Loucy (cell line): ENCODE results near the gene SLC39A9.

Experiments
- H2AFZ ChIP-seq: fragments of 200-600 bp; sonication (generic); 2 replicates; pipeline ENCODE4 v1.6.0; 2016; ENCODE audit warnings: antibody characterized with exemption, mild to moderate bottlenecking, low read length, moderate library complexity
- H3F3A ChIP-seq: fragments of 200-600 bp; 2 replicates; pipeline ENCODE4 v1.6.0; 2016; ENCODE audit warnings: antibody characterized with exemption, low read depth, mild to moderate bottlenecking
- H3K27me3 ChIP-seq: fragments of 200-600 bp; sonication (generic); 2 replicates; pipeline ENCODE4 v1.6.1; 2014; ENCODE audit warnings: low read length, mild to moderate bottlenecking; ENCODE audit not compliant: insufficient read depth, poor library complexity, severe bottlenecking
- H3K36me3 ChIP-seq: fragments of 200-600 bp; sonication (generic); 2 replicates; pipeline ENCODE4 v1.6.1; 2016; ENCODE audit warnings: low read length; ENCODE audit not compliant: insufficient read depth
- H3K4me1 ChIP-seq: fragments of 200-600 bp; sonication (generic); 2 replicates; pipeline ENCODE4 v1.5.1; 2014; ENCODE audit warnings: low read length, mild to moderate bottlenecking; ENCODE audit not compliant: insufficient read depth, poor library complexity, severe bottlenecking
- H3K4me2 ChIP-seq: fragments of 200-600 bp; sonication (generic); 2 replicates; pipeline ENCODE4 v1.6.0; 2014; ENCODE audit warnings: antibody characterized with exemption, low read length, low read depth, mild to moderate bottlenecking; ENCODE audit not compliant: poor library complexity, severe bottlenecking
- H3K4me3 ChIP-seq: fragments of 200-600 bp; sonication (generic); 2 replicates; pipeline ENCODE4 v1.5.1; 2014; ENCODE audit warnings: low read length, mild to moderate bottlenecking, mixed read lengths; ENCODE audit not compliant: poor library complexity, severe bottlenecking
- H3K79me2 ChIP-seq: fragments of 200-600 bp; sonication (generic); 2 replicates; pipeline ENCODE4 v1.6.1; 2014; ENCODE audit warnings: low read length; ENCODE audit not compliant: insufficient read depth
- H3K9ac ChIP-seq: fragments of 200-600 bp; sonication (generic); 2 replicates; pipeline ENCODE4 v1.6.0; 2014; ENCODE audit warnings: mild to moderate bottlenecking, low read depth, low read length, moderate library complexity; ENCODE audit not compliant: poor library complexity, severe bottlenecking
- H3K9me2 ChIP-seq: fragments of 200-600 bp; sonication (generic); replicated peaks from 2 replicates; pipeline ENCODE4 v1.6.1; 2016; ENCODE audit warnings: low read depth, low read length, mixed read lengths
- H3K9me3 ChIP-seq: fragments of 200-600 bp; sonication (generic); 2 replicates; pipeline ENCODE4 v1.6.1; 2014; ENCODE audit warnings: mild to moderate bottlenecking, antibody characterized with exemption, low read length, low read depth; ENCODE audit not compliant: insufficient read depth
- H4K20me1 ChIP-seq: fragments of 200-600 bp; sonication (generic); 2 replicates; pipeline ENCODE4 v1.6.0; 2014; ENCODE audit warnings: antibody characterized with exemption, low read length, mild to moderate bottlenecking; ENCODE audit not compliant: insufficient read depth, poor library complexity, severe bottlenecking
- CTCF ChIP-seq: fragments of 200-600 bp; sonication (generic); conservative IDR thresholded peaks from 2 replicates; pipeline ENCODE4 v1.5.1; 2014; ENCODE audit warnings: mild to moderate bottlenecking, antibody characterized with exemption, low read length
- EZH2phosphoT487 ChIP-seq: fragments of 200-600 bp; IDR thresholded peaks from 2 replicates; pipeline ENCODE4 v1.6.1; 2018; ENCODE audit warnings: antibody characterized with exemption, mild to moderate bottlenecking, moderate library complexity, borderline replicate concordance

The SLC39A9 gene

DNA sequence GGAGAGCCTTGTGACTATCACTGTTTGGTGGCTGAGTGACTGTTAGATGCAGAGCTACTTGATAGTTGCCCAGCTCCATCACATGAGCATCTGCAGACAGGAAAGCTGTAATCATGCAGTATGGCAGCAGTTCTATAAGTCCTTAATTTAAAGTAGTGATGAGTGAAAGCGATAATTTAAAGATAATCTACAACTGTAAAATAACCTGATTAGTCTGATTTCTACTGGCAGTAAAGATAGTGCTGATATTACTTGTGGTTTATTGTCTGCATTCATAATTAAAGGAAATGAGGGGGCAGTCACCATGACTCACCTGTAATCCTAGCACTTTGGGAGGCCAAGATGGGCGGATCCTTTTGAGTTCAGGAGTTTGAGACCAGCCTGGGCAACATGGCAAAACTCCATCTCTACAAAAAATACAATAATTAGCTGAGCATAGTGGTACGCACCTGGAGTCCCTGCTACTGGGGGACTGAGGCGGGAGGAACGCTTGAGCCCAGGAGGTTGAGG is 44.9 kb downstream of the SLC39A9 start:
- no peak overlapping the region for H2AFZ ChIP-seq
- no peaks in the 10 kb centered on the region for H3K27me3 ChIP-seq
- no peak overlapping the region for H3K9ac ChIP-seq
- no peaks in the 10 kb centered on the region for H3K9me2 ChIP-seq
- no peaks in the 10 kb centered on the region for H3K4me1 ChIP-seq
- TF ChIP-seq CTCF: no peak
- TF ChIP-seq EZH2phosphoT487: no peak
- no peaks in the 10 kb centered on the region for H4K20me1 ChIP-seq
- H3K79me2 ChIP-seq: no peaks in the 10 kb centered on the region
- peaks cover 36% of the 10 kb centered on the region for H3K36me3 ChIP-seq
- no peaks in the 10 kb centered on the region for H3K9me3 ChIP-seq
- H3F3A ChIP-seq: no peaks in the 10 kb centered on the region; the same call in 1 of the 2 replicates
- no peak overlapping the region for H3K4me2 ChIP-seq
- no peak overlapping the region for H3K4me3 ChIP-seq

DNA sequence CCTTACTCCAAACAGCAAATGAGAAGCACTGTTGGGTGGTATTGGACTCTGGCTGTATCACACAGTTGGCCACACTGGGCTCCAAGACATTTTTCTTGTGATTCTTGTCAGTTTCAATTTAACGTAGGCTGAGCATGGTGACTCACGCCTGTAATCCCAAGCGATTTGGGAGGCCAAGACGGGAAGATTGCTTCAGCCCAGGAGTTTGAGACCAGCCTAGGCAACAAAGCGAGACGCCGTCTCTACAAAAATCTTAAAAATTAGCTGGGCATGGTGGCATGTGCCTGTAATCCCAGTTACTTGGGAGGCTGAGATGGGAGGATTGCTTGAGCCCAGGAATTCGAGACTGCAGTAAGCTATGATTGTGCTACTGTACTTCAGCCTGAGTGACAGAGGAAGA is 50.7 kb downstream of the SLC39A9 start:
- Histone ChIP-seq H3F3A (no peaks in the 10 kb centered on the region), H4K20me1 (no peaks in the 10 kb centered on the region), H3K27me3 (no peaks in the 10 kb centered on the region), H3K9me3 (no peaks in the 10 kb centered on the region), H3K4me3 (no peak overlapping the region), H3K4me1 (no peaks in the 10 kb centered on the region), H3K4me2 (no peak overlapping the region), H2AFZ (no peak overlapping the region), H3K9me2 (no peaks in the 10 kb centered on the region), H3K36me3 (peaks cover 17% of the 10 kb centered on the region; the same call in 1 of the 2 replicates), H3K9ac (no peak overlapping the region), H3K79me2 (no peaks in the 10 kb centered on the region)
- TF ChIP-seq CTCF (no peak), EZH2phosphoT487 (no peak)

DNA sequence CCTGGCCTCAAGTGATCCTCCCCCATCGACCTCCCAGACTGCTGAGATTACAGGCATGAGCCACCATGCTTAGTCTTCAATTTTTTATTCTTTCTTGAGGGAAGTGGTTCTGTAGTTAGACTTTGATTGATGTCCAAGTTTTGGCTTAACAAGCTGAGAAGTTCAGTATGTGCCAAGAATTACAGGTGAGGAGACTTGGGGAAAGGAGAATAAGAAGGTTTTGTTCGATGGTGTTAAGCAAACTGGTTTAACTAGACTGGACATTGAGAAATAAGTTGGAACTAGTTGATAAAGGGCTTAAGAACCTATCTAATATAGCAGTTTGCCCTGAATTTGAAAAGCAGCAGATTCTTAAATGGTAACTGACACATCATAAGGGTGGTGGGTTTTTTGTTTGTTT is 53.4 kb downstream of the SLC39A9 start:
- Histone ChIP-seq H3K9me3 (no peaks in the 10 kb centered on the region), H4K20me1 (no peaks in the 10 kb centered on the region), H3K4me1 (no peaks in the 10 kb centered on the region), H3K4me3 (no peak overlapping the region), H3F3A (no peaks in the 10 kb centered on the region), H3K4me2 (no peak overlapping the region), H3K36me3 (peaks cover 31% of the 10 kb centered on the region; the same call in 1 of the 2 replicates), H3K79me2 (no peaks in the 10 kb centered on the region), H3K9ac (no peak overlapping the region), H3K27me3 (no peaks in the 10 kb centered on the region), H3K9me2 (no peaks in the 10 kb centered on the region), H2AFZ (no peak overlapping the region)
- TF ChIP-seq EZH2phosphoT487 (no peak), CTCF (no peak)
